NCI-H510A treated with DMSO at 0.1 percent for 48 hours (cell line): ENCODE data around the gene TBL3.

Source experiments
- DNase-seq: peaks from one replicate; lab custom pipeline; 2025; lab: John Stamatoyannopoulos, UW

The TBL3 gene

DNA sequence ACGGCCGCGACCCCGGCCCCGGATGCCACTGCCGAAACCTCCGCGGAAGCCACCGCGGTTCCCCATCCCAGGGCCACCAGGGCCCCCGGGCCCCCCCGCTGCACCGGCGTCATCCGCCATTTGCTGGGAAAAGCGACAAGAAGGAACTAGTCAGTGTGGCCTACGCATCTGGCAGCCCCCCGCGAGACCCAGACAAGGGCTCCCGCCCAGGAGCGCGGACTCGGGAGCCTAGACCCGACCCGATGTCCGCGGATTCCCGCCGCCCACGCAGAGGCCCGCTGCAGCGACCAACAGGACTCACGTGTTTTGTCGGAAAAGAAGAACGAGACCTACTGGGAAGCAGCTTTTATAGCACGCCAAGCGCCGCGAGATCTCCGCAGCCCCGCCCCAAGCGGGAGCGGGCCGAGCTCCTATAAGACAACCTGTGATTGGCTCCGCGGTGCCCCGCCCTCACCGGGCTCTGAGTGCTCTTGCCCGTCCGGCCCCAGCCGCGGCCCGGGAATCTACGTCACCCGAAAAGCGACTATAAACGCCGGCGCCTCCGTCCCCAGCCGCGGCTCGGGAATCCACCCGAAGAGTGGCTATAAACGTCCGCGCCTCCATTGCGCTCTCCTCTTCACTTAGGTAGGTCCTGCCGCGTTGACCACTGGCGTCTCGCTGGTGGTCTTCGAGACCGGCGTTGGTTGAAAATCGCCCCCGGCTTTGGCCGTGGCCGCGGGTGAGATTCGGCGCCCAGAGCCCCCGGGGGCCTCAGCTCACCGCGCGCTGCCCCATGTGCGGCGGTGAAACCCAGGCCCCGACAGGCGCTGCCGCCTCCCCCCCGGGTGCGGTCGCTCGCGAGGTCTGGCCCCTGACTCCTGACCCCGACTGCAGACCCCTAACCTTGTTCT is 7.1 kb upstream of the TBL3 start, which contains the start of gene RPS2:
Gene RPS2 (minus strand): TSS at position 321 of the 890 bp plus-strand sequence. CDS start 201 bp downstream, at position 120.
- DNase-seq, result peak; percentile 92

DNA sequence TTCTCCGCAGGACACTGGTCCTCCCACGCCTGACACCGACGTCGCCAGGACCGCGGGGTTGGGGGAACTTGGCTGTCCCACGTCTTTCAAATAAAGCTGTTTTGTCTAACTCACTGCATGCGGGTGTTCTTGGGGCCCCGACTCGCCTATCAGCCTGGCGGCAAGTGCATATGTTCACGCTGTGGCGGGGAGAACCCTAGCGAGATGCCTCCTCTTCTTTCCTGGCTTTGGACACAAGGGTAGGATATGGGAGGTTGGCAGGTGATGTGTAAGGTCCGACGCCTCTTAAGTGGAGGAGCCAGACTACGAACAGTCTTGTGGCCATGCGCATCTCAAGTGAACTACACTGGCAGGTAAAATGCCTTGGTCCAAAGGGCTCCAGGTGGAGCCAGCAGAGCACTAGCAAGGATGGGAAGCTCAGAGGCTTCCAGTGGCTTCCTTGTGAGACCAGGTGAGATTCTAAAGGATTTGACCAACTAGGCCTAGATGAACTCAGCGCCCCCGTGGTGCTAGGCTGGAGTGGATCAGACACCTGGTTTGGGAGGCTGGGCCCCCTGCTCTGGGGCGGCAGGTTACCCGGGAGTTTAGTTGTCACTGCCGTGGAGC is 6.4 kb upstream of the TBL3 start:
- DNase-seq, result no peak

DNA sequence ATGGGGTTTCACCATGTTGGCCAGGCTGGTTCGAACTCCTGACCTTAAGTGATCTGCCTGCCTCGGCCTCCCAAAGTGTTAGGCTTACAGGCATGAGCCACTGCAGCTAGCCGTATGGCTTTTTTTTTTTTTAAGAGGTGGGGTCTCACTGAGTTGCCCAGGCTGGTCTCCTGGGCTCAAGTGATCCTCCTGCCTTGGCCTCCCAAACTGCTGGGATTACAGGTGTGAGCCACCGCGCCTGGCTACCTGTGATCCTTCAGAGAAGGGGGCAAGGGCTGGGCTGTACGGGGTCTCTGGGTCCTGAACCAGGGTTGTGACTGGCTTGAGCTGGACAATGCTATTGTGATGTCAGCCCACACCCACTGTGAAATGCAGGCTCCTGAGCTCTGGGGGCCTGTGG is 5.4 kb upstream of the TBL3 start, which contains the start of gene RNF151:
Gene RNF151 (plus strand): TSS at position 397 of the 400 bp plus-strand sequence. CDS start 26 bp downstream, outside the sequence.
- DNase-seq, result no peak

DNA sequence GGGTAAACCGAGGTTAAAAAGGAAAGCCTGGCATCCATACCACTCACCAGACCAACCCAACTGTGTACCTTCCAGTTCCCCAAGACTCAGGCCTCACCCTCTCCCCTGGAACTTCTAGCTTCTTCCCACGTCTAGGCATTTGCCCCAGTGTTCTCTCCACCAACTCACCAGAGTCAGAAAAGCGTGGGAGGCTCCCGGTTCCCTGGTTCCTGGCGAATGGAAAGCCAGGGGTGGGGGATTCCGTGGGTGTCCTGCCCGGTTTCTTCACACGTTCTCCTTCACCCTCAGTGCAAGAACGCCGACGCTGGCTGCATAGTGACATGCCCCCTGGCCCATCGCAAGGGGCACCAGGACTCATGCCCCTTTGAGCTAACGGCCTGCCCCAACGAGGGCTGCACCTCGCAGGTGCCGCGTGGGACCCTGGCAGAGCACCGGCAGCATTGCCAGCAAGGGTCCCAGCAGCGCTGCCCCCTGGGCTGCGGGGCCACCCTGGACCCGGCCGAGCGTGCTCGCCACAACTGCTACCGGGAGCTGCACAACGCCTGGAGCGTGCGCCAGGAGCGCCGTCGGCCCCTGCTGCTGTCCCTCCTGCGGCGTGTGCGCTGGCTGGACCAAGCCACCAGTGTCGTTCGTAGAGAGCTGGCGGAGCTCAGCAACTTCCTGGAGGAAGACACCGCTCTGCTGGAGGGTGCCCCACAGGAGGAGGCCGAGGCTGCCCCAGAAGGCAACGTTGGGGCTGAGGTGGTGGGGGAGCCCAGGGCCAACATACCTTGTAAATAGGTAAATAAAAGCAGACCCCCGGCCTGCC is 3.5 kb upstream of the TBL3 start:
- no peak for DNase-seq

DNA sequence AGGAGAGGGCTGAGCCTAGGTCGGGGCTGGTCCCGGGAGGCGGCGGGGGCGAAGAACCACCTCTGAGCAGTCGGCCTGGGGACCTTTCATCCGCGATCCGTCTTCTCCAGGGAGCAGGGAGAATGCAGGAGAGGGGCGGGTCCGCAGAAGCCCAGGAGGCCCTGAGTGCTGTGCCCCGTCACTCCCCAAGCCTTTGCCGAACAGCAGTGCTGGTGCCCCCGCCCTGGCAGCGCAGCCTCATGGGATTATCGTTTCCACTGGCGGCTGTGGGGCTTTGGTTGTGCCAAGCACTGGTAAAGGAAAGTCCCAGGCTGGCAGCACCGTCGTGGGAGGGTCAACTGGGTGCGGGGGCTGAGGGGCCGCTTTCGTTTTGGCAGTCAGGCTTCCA is 631 bp downstream of the TBL3 start:
- DNase-seq, result no peak

DNA sequence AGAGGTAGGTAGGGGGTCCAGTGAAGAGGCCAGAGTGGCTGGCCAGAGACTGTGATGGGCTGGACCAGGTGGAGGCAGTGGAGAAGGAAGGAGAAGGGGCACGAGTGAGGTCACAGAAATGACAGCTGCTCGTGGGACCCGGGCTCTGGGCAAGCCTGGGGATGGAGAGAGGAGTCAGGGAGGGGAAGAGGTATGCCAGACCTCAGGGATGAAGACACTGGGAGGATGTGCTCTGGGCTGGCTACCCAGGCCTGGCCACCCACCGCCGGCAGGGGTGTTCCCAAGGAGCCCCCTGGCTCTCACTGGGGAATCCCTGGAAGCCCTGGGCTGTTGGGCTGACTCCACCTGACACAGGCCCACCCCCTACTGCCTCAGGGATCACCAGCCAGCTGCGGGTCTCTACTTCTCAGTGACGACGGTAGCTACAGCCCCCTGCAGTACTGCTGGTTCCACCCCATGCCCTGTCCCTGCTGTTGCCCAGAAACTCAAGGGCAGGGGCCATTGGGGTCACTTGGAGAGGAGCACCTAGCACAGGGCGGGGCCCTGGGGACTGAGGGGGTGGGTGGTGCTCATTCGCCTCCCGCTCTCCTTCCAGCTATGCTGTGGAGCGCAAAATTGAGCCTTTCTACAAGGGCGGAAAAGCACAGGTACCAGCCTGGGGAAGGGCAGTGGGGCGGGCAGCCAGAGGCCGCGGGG is 1.8 kb downstream of the TBL3 start:
- DNase-seq, result no peak

DNA sequence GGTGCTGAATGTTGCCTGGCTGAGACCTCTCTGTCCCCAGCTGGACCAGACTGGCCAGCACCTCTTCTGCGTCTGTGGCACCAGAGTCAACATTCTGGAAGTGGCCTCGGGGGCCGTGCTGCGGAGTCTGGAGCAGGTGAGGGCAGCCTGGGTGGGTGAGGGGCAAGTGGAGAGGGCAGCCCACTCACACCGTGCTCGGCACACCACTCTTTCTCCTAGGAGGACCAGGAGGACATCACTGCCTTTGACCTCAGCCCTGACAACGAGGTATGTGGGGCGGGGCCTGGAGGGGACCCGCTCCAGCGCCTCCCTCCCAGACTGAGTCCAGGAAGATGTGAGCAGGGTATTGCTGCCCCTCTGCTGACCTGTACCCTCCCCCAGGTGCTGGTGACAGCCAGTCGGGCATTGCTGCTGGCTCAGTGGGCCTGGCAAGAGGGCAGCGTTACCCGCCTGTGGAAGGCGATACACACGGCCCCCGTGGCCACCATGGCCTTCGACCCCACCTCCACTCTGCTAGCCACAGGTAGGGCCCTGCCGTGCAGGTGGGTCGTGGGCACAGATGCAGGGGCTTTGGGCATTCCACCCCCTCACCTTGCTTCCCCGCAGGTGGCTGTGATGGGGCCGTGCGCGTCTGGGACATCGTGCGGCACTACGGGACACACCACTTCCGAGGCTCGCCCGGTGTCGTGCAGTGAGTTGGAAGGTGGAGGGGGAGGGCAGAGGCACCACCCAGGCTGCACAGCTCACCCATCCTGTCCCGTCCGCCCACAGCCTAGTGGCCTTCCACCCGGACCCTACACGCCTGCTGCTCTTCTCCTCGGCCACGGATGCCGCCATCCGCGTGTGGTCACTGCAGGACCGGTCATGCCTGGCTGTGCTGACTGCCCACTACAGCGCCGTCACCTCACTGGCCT is 2.6 kb downstream of the TBL3 start:
- no peak for DNase-seq

DNA sequence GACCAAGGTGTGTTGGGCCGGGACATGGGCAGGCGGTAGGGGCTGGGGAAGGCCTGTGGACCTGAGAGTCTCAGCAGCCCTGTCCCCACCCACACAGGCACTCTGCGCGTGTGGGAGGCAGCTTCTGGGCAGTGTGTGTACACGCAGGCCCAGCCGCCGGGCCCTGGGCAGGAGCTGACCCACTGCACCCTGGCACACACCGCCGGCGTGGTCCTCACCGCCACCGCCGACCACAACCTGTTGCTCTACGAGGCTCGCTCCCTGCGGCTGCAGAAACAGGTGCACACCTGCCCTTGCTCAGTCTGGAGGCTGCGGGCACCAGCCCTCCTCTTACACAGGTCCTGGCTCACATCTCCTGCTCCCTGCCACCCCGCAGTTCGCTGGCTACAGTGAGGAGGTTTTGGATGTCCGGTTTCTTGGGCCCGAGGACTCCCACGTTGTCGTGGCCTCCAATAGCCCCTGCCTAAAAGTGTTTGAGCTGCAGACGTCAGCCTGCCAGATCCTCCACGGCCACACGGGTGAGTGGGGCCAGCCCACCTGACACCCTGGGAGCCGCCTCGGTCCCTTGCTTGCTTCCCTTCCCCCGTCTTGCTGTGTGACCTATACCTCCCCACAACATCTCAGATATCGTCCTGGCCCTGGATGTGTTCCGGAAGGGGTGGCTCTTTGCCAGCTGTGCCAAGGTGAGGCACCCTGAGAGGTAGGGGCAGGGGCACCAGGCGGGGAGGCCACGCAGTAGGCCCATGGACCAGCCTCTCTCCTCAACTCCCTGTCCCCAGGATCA is 3.8 kb downstream of the TBL3 start:
- no peak for DNase-seq

DNA sequence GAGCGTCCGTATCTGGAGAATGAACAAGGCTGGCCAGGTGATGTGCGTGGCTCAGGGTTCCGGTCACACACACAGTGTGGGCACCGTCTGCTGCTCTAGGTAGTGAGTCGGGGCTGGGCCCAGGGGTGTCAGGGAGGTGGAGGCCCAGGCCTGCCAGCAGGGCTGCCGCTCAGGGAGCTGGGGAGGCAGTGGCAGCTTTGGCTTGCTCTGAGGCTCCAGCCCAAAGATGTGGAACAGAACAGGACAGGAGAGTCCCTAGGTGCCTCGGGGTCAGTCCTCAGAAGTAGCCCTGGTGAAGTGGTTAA is 4.3 kb downstream of the TBL3 start:
- no peak for DNase-seq

DNA sequence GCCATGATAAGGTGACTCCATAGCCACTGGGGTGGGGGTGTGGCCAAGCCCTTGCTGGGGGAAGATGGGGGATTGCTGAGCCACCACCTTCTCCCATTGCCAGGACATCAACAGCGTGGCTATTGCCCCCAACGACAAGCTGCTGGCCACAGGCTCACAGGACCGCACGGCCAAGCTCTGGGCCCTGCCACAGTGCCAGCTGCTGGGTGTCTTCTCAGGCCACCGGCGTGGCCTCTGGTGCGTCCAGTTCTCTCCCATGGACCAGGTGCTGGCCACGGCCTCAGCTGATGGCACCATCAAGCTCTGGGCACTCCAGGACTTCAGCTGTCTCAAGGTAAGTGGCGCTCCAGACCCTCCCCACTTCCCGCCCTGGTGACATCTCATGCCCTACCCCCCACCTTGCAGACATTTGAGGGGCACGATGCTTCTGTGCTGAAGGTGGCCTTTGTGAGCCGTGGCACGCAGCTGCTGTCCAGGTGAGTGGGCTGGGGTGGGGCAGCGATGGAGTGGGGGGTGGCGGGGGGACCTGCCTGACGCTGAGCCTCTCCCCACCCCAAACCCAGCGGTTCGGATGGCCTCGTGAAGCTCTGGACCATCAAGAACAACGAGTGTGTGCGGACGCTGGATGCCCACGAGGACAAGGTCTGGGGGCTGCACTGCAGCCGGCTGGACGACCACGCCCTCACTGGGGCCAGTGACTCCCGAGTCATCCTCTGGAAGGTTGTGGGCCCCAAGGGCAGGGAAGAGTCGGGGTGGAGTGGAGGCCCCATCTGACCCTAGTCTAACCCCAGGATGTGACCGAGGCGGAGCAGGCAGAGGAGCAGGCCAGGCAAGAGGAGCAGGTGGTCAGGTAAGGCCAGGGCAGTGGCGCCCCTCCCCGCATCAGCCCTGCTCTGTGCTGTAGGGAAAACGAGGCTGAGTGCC is 5.4 kb downstream of the TBL3 start:
- DNase-seq, result no peak

DNA sequence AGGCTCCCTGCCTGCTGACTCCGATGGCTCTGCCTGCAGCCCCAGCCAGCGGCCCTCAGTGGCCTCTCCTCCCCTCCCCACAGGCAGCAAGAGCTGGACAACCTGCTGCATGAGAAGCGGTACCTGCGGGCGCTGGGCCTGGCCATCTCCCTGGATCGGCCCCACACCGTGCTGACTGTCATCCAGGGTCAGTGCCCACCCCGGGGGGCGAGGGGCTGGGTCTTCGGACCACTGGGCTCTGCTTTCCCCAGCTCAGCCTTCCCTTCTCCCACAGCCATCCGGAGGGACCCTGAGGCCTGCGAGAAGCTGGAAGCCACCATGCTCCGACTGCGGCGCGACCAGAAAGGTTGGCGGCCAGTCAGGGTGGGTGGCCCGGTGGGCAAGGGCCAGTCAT is 6.0 kb downstream of the TBL3 start:
- DNase-seq, result no peak

DNA sequence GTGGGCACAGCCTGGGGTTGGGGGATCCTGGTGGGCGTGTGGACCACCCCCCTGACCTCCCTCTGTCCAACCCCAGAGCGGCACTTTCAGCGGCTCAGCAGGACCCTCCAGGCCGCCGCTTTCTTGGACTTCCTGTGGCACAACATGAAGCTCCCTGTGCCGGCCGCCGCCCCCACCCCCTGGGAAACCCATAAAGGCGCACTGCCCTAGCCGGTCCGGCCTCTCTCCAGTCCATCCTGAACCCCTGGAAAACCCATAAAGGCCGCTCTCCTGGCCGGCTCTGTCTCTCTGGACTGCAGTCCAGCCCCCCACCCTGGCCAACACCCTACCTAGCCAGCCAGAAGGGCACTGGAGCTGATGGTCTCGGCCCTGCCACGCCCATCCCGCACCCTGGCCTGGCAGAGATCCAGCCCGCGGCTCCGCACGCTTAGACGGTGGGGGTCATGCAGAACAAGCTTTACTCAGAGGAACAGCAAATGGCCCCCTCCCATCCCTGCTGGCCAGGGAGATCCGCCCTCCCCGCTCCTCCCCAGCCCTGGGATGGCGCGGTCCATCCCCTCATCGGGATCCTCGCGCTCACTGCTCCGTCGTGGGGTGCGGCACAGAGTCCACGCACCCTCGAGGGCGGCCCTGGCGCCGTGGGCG is 6.7 kb downstream of the TBL3 start:
- DNase-seq, result no peak

DNA sequence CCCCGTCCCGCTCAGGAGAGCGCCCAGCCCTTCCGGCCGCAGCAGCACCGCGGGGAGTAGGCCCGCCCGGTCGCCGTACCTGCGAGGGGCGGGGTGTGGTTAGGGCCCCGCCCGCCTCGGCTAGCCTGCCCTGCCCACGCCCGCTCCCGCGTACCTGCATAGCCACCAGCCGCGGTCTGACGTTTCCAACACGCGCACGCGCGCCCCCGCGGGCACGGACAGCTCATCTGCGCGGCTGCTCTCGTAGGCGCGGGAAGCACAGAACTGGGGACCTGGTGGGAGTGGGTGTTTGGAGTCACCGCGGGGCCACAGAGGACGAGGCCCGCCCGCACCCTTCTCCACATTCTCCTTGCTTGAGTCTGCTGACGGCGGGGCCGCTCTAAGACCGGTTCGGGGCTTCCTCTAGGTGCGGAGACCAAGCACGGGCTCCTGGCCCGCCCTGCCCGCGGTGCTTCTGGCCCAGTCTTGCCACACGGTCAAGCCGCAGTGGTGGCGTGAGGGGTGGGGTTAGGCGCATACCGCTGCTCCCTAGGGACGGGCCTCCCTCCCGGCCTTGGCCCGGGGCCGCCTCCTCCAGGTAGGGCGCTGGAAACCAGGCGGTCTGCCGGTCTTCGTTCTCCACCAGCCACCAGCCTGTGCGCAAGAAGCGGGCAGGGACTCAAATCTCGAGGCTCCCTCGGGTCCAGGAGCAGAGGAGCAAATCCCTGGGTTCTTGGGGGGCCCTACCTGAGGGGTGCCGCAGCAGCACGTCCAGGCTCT is 7.6 kb downstream of the TBL3 start:
- no peak for DNase-seq

DNA sequence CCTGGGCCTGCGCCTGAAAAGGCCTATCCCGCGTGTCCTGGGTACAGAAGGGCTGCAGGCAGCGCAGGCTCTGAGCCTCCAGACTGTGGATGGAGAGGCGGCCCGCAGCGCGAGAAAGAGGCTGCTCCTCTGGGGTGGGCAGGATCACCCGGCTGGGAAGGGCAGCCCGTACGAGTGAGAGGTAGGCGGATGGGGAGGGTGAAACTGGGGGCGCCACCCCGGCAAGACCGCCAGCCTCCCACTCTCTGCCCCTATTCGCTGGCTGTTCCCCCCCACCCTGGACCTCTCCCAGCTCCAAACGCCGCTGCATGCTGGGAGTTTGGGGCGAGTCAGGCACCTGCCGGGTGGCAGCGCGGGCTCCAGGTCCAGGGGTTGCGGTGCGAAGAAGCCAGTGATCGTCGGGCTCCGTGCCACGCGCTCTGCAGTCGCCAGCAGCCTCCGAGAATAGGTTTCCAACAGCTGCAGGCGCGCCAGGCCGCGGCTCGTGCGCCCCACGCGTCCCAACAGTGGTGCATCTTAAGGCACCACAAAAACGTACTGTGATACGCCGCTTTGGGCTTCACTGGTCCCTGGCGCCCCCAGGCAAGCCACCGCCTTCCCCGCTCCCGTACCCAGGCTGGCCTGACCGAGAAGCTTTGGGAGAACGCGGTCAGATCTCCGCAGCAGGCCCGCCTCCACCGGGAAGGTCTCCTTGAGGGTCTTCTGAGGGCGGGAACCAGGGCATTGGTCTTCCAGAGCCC is 8.3 kb downstream of the TBL3 start:
- DNase-seq, result no peak

DNA sequence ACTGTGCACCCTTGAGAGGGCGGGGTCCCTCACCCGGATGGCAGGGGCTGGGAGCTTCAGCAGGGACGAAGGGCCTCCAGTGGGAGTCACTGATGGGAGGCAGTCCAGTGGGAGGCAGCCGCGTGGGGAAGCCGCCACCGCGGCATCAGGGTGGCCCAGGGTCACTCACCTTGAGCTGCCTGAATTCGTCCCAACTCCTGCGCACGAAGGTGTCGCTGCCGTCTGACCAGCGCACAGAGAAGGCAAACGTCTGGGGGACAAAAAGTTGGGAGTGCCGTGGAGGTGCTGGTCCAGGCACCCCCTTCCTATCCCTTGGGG is 8.9 kb downstream of the TBL3 start:
- no peak for DNase-seq

DNA sequence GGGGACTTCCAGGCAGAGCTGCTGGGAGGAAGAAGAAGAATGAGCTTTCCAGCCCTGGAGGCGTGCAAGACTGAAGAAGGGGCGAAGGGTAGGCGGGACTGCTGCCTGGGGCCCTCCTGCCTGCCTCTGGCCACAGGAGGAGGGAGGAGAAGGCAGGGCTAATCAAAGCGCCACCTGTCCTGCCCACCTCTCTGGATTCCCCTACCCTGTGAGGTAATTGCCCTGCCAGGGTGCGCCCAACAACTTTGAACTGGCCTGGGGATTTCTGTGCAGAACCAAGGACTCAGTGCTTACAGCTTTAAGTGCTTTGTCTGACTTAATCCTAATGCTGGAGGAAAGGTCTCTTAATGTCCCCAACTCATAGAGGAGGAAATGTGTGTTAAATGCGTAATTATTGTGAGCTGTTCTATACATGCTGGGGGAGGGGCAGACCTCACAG is 9.6 kb downstream of the TBL3 start, which contains the start of gene NOXO1:
Gene NOXO1 (minus strand): TSS at position 72 of the 439 bp plus-strand sequence. CDS start 290 bp downstream, outside the sequence.
- DNase-seq, result no peak

DNA sequence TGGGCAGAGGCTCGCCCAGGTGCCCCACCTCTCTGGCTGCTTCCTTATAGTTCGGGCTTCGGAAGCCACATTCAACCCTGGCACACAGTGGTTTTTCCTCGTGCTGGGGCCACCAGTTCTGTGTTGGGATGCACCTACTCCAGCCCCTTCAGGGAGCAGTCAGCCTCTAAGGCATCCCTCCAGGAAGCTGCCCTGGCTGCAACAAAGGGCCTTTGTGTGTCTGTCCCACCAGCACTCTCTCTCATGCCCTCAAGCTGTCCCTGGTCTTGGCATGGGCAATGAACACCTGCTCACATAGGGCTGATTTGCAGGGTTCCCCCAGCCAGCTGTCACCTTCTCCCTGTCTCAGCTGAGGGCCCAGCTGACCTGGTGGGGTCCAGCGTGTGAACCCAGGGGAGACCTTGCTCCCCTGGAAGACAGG is 10.2 kb downstream of the TBL3 start:
- no peak for DNase-seq
